HepG2 (cell line): Measurements from ENCODE around the gene TARDBP. TPM values are rescaled to one million over a fixed set of nuclear protein-coding genes. Genes with fewer than 3 reads are reported as not detected.
A peak's percentile ranks its signal among the peaks of the same experiment; 100 is the strongest.

Source experiments
- BRD4 ChIP-seq: sonication (generic); formaldehyde crosslinking; IDR thresholded peaks from 2 replicates; pipeline ENCODE4 v1.4.0; 2020; ENCODE audit warnings: missing genetic modification reagents
- FOXA3 ChIP-seq: IDR thresholded peaks from 2 replicates; pipeline ENCODE4 v1.6.1; 2016; ENCODE audit warnings: missing genetic modification reagents, missing compliant biosample characterization
- KDM6A ChIP-seq: IDR thresholded peaks from 2 replicates; pipeline ENCODE4 v1.6.1; 2016; ENCODE audit warnings: low read depth
- MED8 ChIP-seq: sonication (generic); formaldehyde crosslinking; IDR thresholded peaks from 2 replicates; pipeline ENCODE4 v1.8.1; 2023; ENCODE audit warnings: mild to moderate bottlenecking, missing genetic modification reagents; ENCODE audit not compliant: insufficient replicate concordance
- RARA ChIP-seq: IDR thresholded peaks from 2 replicates; pipeline ENCODE4 v1.6.1; 2016; ENCODE audit warnings: missing genetic modification reagents, missing compliant biosample characterization
- RXRA ChIP-seq: sonication (generic); formaldehyde crosslinking; IDR thresholded peaks from 2 replicates; pipeline ENCODE4 v1.5.1; 2020; ENCODE audit warnings: missing genetic modification reagents
- SATB2 ChIP-seq: sonication (generic); formaldehyde crosslinking; IDR thresholded peaks from 2 replicates; pipeline ENCODE4 v1.5.0; 2020; ENCODE audit warnings: missing genetic modification reagents
- SOX13 ChIP-seq, 3 experiments: fragments of 450-650 bp in 1 of 3; sonication (generic) in 1 of 3; formaldehyde crosslinking in 1 of 3; IDR thresholded peaks in 2 of 3; conservative IDR thresholded peaks in 1 of 3; 2 replicates each; pipeline versions ENCODE4 v1.5.0 to v1.6.1; 2016 to 2020; ENCODE audit warnings: antibody characterized with exemption in 1 of 3, mild to moderate bottlenecking in 1 of 3, missing compliant biosample characterization in 1 of 3, missing genetic modification reagents in 1 of 3, moderate library complexity in 1 of 3
- ZBTB38 ChIP-seq: sonication (generic); formaldehyde crosslinking; IDR thresholded peaks from 2 replicates; pipeline ENCODE4 v1.5.1; 2020; ENCODE audit warnings: mild to moderate bottlenecking, missing genetic modification reagents
- ZBTB46 ChIP-seq: sonication (generic); formaldehyde crosslinking; IDR thresholded peaks from 2 replicates; pipeline ENCODE4 v1.4.0; 2020; ENCODE audit warnings: mild to moderate bottlenecking, missing genetic modification reagents, borderline replicate concordance
- ZFP62 ChIP-seq: sonication (generic); formaldehyde crosslinking; IDR thresholded peaks from 2 replicates; pipeline ENCODE4 v1.4.0; 2020; ENCODE audit warnings: missing genetic modification reagents
- ZGPAT ChIP-seq: IDR thresholded peaks from 2 replicates; pipeline ENCODE4 v1.6.1; 2016; ENCODE audit warnings: mild to moderate bottlenecking
- ZIK1 ChIP-seq: sonication (generic); formaldehyde crosslinking; IDR thresholded peaks from 2 replicates; pipeline ENCODE4 v1.5.0; 2020; ENCODE audit warnings: mild to moderate bottlenecking, low read depth, missing genetic modification reagents, borderline replicate concordance
- ZNF296 ChIP-seq: sonication (generic); formaldehyde crosslinking; conservative IDR thresholded peaks from 2 replicates; pipeline ENCODE4 v1.5.0; 2020; ENCODE audit warnings: mild to moderate bottlenecking, missing genetic modification reagents
- ZNF562 ChIP-seq: sonication (generic); formaldehyde crosslinking; IDR thresholded peaks from 2 replicates; pipeline ENCODE4 v1.8.0; 2022; ENCODE audit warnings: missing genetic modification reagents, borderline replicate concordance
- ZNF574 ChIP-seq: sonication (generic); formaldehyde crosslinking; IDR thresholded peaks from 2 replicates; pipeline ENCODE4 v1.4.0; 2020; ENCODE audit warnings: missing genetic modification reagents
- ZNF619 ChIP-seq: sonication (generic); formaldehyde crosslinking; IDR thresholded peaks from 2 replicates; pipeline ENCODE4 v1.4.0; 2020; ENCODE audit warnings: mild to moderate bottlenecking, missing genetic modification reagents
- ZNF720 ChIP-seq: sonication (generic); formaldehyde crosslinking; IDR thresholded peaks from 2 replicates; pipeline ENCODE4 v1.4.0; 2020; ENCODE audit warnings: missing genetic modification reagents
- ZNF746 ChIP-seq: sonication (generic); formaldehyde crosslinking; IDR thresholded peaks from 2 replicates; pipeline ENCODE4 v1.8.0; 2022; ENCODE audit warnings: mild to moderate bottlenecking, missing genetic modification reagents
- ZSCAN22 ChIP-seq: sonication (generic); formaldehyde crosslinking; IDR thresholded peaks from 2 replicates; pipeline ENCODE4 v1.4.0; 2020; ENCODE audit warnings: mild to moderate bottlenecking, missing genetic modification reagents
- polyA plus RNA-seq, 8 experiments: library from polyadenylated mRNA; depleted of rRNA in 3 of 8; stranded (reverse) in 7 of 8; unstranded in 1 of 8; fragments of >200 nt; fragmentation: Illumina TruSeq in 4 of 8; extraction: Trizol in 4 of 8; gene quantifications; 2 replicates each; pipeline versions ENCODE4 v1.2.1 to v1.2.3, GENCODE V29; 2011 to 2016; ENCODE audit warnings: low read depth in 4 of 8, missing spikeins in 1 of 8, mixed read lengths in 1 of 8; ENCODE audit not compliant: insufficient read depth in 1 of 8
- total RNA-seq, 5 experiments: library from RNA; depleted of rRNA; stranded (reverse); fragments of >200 nt; fragmentation: Illumina TruSeq; extraction: Trizol; gene quantifications; 2 replicates each; pipeline ENCODE4 v1.2.3, GENCODE V29; 2016; ENCODE audit warnings: low read depth in 1 of 5
- TF ChIP-seq, protein P1 (sequence below): sonication (generic); formaldehyde crosslinking; IDR thresholded peaks from 2 replicates; pipeline ENCODE4 v1.4.0; 2020; ENCODE audit warnings: missing genetic modification reagents

TARDBP gene
- total and polyA plus RNA-seq, 2 of the 13 experiments (the other 11 are each of a cell fraction or from before 2014, with no cell fraction given): 62.4 to 93.0 TPM

- no peak for TF ChIP-seq ZFP62 (CRISPR knock-in tag)
- TF ChIP-seq ZNF296 (CRISPR knock-in tag): peak; percentile 24
- no peak for TF ChIP-seq ZNF746
- no peak for TF ChIP-seq ZSCAN22 (CRISPR knock-in tag)
- TF ChIP-seq ZNF619: 0 out of 2 replicates have a peak, but pooled peaks have one; percentile 26
- TF ChIP-seq ZNF720 (CRISPR knock-in tag): 0 out of 2 replicates have a peak, but pooled peaks have one; percentile 11
- TF ChIP-seq ZGPAT: peak; percentile 58; the same call in 1 of the 2 replicates
- TF ChIP-seq ZIK1 (CRISPR knock-in tag): peak; percentile 61; the same call in 1 of the 2 replicates
- TF ChIP-seq FOXA3 (CRISPR knock-in tag): peak; percentile 42; the same call in 1 of the 2 replicates
- peak; percentile 48 for TF ChIP-seq ZNF574
- no peak for TF ChIP-seq ZNF562 (CRISPR knock-in tag)
- TF ChIP-seq ZBTB38 (CRISPR knock-in tag): peak; percentile 70
- TF ChIP-seq SATB2 (CRISPR knock-in tag): no peak
- TF ChIP-seq, protein P1, sequence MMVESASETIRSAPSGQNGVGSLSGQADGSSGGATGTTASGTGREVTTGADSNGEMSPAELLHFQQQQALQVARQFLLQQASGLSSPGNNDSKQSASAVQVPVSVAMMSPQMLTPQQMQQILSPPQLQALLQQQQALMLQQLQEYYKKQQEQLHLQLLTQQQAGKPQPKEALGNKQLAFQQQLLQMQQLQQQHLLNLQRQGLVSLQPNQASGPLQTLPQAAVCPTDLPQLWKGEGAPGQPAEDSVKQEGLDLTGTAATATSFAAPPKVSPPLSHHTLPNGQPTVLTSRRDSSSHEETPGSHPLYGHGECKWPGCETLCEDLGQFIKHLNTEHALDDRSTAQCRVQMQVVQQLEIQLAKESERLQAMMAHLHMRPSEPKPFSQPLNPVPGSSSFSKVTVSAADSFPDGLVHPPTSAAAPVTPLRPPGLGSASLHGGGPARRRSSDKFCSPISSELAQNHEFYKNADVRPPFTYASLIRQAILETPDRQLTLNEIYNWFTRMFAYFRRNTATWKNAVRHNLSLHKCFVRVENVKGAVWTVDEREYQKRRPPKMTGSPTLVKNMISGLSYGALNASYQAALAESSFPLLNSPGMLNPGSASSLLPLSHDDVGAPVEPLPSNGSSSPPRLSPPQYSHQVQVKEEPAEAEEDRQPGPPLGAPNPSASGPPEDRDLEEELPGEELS (CRISPR knock-in tag): peak; percentile 41; the same call in 1 of the 2 replicates
- TF ChIP-seq RXRA (CRISPR knock-in tag): peak; percentile 90
- no peak for TF ChIP-seq SOX13 (IDR thresholded peaks at IDR 0.05)
- TF ChIP-seq SOX13 (CRISPR knock-in tag; conservative IDR thresholded peaks at IDR 0.05 in 1 of 2, IDR thresholded peaks at IDR 0.05 in 1 of 2): peak in 1 of 2 experiments; percentile 27; a peak in 2 of 4 replicates
- peak; percentile 50; the same call in 1 of the 2 replicates for TF ChIP-seq KDM6A (CRISPR knock-in tag)
- TF ChIP-seq BRD4 (CRISPR knock-in tag): peak; percentile 70; the same call in 1 of the 2 replicates
- TF ChIP-seq MED8: peak; percentile 29
- TF ChIP-seq RARA (CRISPR knock-in tag): peak; percentile 91
- TF ChIP-seq ZBTB46 (CRISPR knock-in tag): no peak
These were observed 34.3 kb downstream of the TARDBP start, which contains the start of gene MASP2 (continued) for GRCh38 chr1:11046625-11047365.
